Colonic mucosa (tissue), 4 donors: Measurements from ENCODE around the gene FTCD. TPM values are rescaled to one million over a fixed set of nuclear protein-coding genes. Genes with fewer than 3 reads are reported as not detected.
"Not testable (repeated sequence)": the region's sequence is repeated elsewhere in the genome, so short reads cannot be mapped to it uniquely, and the experiment has no call there.

Source experiments
- DNase-seq: peaks from one replicate; pipeline ENCODE4 v3.0.0-alpha.2; 2020
- H3K27ac ChIP-seq: fragments of 200-600 bp; one replicate; pipeline ENCODE4 v1.8.0; 2021
- H3K27me3 ChIP-seq: fragments of 200-600 bp; one replicate; pipeline ENCODE4 v1.8.0; 2021
- H3K36me3 ChIP-seq: fragments of 200-600 bp; one replicate; pipeline ENCODE4 v1.8.0; 2021
- H3K4me1 ChIP-seq: fragments of 200-600 bp; one replicate; pipeline ENCODE4 v1.8.0; 2021; ENCODE audit warnings: mild to moderate bottlenecking
- H3K4me3 ChIP-seq: fragments of 200-600 bp; one replicate; pipeline ENCODE4 v1.8.0; 2021
- H3K9ac ChIP-seq, 2 donors: one replicate each; pipeline ENCODE4 v1.7.0; 2013; ENCODE audit warnings: control low read depth in 2 of 2, low read depth in 2 of 2, low read length in 2 of 2
- H3K9me3 ChIP-seq: fragments of 200-600 bp; one replicate; pipeline ENCODE4 v1.8.0; 2021
- intact Hi-C: fragments of 100-400 bp; cut with DNase I; formaldehyde crosslinking; loops from one replicate; pipeline ENCODE4 v1.14.1; 2022
- total RNA-seq, 2 donors: library from RNA; stranded (reverse); fragmentation: NEBNext Ultra II Directional in 1 of 2; extraction: Animal tissue kit (Norgen Biotek cat#: 25700) in 1 of 2; gene quantifications; one replicate each; pipeline ENCODE4 v1.2.1, GENCODE V29; 2021
- TF ChIP-seq, protein P1 (sequence below): fragments of 200-600 bp; IDR thresholded peaks from one replicate; pipeline ENCODE4 v1.8.0; 2022; ENCODE audit warnings: antibody characterized with exemption, mild to moderate bottlenecking
- donor health status: healthy.
- donor health status: DM: no; HTN: no; CAD: no.
- donor health status: DM: no; HTN: no; CAD: no.

FTCD gene
- total RNA-seq, 2 donors from 2014 or later: 0.45 to 4.2 TPM

DNA sequence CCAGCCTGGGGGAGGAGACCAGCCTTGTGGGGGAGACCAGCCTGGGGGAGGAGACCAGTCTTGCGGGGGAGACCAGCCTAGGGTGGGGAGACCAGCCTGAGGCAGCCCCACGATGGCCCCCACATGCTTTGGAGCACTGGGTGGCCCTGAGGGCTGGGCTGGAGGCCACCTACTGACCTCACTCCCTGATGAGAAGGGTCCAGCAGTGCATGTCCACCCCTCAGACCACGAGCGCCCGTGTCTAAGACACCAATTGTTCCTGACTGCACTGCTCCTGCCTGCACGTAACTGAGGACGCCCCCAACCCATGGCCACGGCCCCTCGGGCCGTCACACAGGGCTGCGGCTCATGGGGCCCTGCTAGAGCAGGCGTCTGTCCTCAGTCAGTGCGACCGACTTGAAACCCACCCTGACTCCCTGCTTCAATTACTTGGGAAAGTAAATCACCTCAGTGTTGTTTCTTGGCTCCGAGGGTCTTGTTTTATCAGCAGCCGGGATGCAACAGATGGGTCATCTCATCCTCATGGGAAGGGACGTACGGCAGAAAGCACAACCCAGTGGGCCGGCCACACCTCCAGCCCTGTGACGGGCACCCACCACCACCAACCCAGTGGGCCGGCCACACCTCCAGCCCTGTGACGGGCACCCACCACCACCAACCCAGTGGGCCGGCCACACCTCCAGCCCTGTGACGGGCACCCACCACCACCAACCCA is 28.7 kb upstream of the FTCD start, which contains the start of gene SPATC1L:
Gene SPATC1L, minus strand, starts transcription at position 550 of the 715 bp plus-strand sequence. CDS start 1,643 bp downstream, outside the sequence.
- peak within 1 kb of the TSS; percentile 56 to 63 for H3K9ac ChIP-seq
- intact Hi-C loops: loop anchor here (5.0 kb wide), 1 partner anchor 48 kb away; no protein-coding TSS in a partner anchor

DNA sequence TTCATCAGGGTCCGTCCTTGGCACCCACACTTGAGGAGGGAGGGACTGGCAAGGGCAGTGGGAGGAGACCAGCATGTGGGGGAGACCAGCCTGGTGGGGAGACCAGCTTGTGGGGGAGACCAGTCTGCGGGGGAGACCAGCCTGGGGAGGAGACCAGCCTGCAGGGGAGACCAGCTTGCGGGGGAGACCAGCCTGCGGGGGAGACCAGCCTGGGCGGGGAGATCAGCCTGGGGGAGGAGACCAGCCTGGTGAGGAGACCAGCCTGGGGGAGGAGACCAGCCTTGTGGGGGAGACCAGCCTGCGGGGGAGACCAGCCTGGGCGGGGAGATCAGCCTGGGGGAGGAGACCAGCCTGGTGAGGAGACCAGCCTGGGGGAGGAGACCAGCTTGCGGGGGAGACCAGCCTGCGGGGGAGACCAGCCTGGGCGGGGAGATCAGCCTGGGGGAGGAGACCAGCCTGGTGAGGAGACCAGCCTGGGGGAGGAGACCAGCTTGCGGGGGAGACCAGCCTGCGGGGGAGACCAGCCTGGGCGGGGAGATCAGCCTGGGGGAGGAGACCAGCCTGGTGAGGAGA is 28.0 kb upstream of the FTCD start:
- not testable (repeated sequence) for DNase-seq, H3K4me1 ChIP-seq, H3K4me3 ChIP-seq, H3K27me3 ChIP-seq, H3K9me3 ChIP-seq, H3K36me3 ChIP-seq, H3K27ac ChIP-seq
- H3K9ac ChIP-seq: peak overlapping the region in 1 of 2 donors; percentile 56
- intact Hi-C loops: loop anchor here (5.0 kb wide), 1 partner anchor 49 kb away; no protein-coding TSS in a partner anchor

More for the DNA sequence above, 28.7 kb upstream of the FTCD start, which contains the start of gene SPATC1L:
- Histone ChIP-seq H3K36me3 (no peaks in the 10 kb centered on the region), H3K27me3 (no peaks in the 10 kb centered on the region), H3K9me3 (no peaks in the 10 kb centered on the region), H3K27ac (peak within 1 kb of the TSS; percentile 69), H3K4me1 (no peaks in the 10 kb centered on the region), H3K4me3 (peak within 1 kb of the TSS; percentile 58)
- DNase-seq: peak; percentile 60
- TF ChIP-seq, protein P1, sequence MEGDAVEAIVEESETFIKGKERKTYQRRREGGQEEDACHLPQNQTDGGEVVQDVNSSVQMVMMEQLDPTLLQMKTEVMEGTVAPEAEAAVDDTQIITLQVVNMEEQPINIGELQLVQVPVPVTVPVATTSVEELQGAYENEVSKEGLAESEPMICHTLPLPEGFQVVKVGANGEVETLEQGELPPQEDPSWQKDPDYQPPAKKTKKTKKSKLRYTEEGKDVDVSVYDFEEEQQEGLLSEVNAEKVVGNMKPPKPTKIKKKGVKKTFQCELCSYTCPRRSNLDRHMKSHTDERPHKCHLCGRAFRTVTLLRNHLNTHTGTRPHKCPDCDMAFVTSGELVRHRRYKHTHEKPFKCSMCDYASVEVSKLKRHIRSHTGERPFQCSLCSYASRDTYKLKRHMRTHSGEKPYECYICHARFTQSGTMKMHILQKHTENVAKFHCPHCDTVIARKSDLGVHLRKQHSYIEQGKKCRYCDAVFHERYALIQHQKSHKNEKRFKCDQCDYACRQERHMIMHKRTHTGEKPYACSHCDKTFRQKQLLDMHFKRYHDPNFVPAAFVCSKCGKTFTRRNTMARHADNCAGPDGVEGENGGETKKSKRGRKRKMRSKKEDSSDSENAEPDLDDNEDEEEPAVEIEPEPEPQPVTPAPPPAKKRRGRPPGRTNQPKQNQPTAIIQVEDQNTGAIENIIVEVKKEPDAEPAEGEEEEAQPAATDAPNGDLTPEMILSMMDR: no peak

DNA sequence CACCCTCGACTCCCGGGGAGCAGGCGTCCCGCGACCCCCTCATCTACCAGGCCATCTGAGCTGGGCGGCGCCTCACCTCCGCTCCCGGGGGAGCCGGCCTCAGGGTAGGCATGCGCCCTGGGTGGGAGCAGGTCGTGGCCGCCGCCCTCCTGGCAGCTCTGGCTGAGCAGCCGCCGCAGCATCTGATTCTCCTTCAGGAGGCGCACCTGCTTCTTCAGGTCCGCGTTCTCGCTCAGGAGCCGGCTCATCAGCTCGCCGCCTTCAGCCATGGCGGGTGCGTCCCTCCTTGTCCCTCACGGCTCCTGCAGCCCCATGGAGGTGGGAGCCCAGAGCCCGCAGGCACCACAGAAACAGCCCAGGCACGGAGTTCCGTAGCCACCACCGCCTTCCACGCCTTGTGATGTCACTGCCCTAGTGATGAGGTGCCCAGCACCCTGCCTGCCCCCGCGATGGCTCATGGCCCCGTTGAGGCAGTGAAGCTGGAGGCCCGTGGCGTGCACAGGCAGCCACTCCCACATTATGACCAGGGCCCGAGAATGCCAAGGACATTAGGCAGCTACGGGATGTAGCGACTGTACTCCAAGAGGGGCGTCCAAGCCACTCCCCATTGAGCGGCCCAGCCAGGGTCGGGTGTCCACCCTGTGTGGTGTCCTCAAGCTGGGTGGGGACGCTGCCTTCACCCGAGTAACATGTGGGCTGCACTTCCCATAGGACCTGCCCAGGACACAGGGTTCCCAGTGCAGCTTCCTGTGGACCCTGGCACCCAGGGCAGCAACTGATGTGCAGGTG is 27.4 kb upstream of the FTCD start:
- H3K9me3 ChIP-seq: no peaks in the 10 kb centered on the region
- H3K36me3 ChIP-seq: no peaks in the 10 kb centered on the region
- TF ChIP-seq, protein P1: no peak
- DNase-seq: peak; percentile 20
- H3K9ac ChIP-seq: no peak overlapping the region
- no peaks in the 10 kb centered on the region for H3K4me1 ChIP-seq
- H3K27me3 ChIP-seq: no peaks in the 10 kb centered on the region
- no peak overlapping the region for H3K4me3 ChIP-seq
- H3K27ac ChIP-seq: no peak overlapping the region
- intact Hi-C loops: loop anchor here (5.0 kb wide), 1 partner anchor 50 kb away; no protein-coding TSS in a partner anchor

DNA sequence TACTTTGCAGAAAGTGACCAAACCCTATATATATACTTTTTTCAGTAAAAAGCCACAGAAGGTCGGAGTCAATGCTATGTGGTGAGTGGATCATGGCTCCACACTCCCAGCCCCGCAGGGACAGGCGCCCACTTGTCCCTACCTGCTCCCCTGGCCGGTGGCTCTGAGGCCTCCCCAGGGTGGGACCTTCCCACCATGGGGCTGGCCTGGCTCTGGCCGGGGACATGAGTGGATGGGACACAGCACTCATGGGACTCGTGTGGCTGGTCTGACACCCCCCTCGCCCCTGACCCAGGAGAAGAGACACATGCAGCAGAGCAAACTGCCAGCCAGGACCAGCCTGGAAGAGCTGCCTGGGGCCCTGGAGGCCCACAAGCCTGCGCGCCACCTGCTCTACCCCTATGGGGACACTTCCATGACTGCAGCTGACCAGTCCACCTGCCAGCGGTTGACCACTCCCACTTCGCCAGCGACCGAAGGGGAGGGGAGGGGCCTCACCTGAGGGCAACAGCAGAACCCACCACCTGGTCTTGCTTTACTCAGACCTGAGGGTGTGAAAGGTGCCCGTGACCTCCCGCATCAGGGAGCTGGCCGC is 26.7 kb upstream of the FTCD start:
- no peak overlapping the region for H3K9ac ChIP-seq
- no peaks in the 10 kb centered on the region for H3K9me3 ChIP-seq
- no peaks in the 10 kb centered on the region for H3K4me1 ChIP-seq
- TF ChIP-seq, protein P1: no peak
- H3K4me3 ChIP-seq: no peak overlapping the region
- peak; percentile 17 for DNase-seq
- no peaks in the 10 kb centered on the region for H3K36me3 ChIP-seq
- intact Hi-C loops: loop anchor here (5.0 kb wide), 1 partner anchor 50 kb away; no protein-coding TSS in a partner anchor
- no peaks in the 10 kb centered on the region for H3K27me3 ChIP-seq
- no peak overlapping the region for H3K27ac ChIP-seq

DNA sequence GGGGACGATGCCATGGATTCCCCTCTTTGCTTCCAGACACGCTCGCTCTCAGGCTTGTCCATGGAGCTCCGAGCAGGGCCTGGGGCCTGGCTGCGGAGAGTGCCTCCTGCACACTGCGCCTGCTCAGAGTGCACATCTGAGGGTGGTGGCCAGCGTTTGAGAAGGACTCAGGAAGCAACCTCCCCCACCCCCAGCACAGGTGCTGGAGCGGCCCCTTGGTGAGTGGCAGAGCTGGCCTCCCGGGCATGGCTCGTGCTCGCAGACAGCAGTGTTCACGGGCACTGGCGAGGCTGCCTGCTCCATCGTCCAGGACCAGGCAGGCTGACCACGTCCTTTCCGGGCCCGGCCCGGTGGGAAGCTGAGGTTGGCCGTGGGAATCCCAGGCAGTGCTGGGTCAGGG is 26.1 kb upstream of the FTCD start:
- no peak overlapping the region for H3K27ac ChIP-seq
- intact Hi-C loops: loop anchor here (5.0 kb wide), 1 partner anchor 51 kb away; no protein-coding TSS in a partner anchor

More for the DNA sequence above, 26.1 kb upstream of the FTCD start:
- no peaks in the 10 kb centered on the region for H3K27me3 ChIP-seq
- TF ChIP-seq, protein P1: no peak
- no peaks in the 10 kb centered on the region for H3K4me1 ChIP-seq
- H3K9me3 ChIP-seq: no peaks in the 10 kb centered on the region
- no peak overlapping the region for H3K4me3 ChIP-seq
- no peaks in the 10 kb centered on the region for H3K36me3 ChIP-seq
- H3K9ac ChIP-seq: no peak overlapping the region
- DNase-seq: no peak
